ENCODE data around the gene YOD1.

DNA sequence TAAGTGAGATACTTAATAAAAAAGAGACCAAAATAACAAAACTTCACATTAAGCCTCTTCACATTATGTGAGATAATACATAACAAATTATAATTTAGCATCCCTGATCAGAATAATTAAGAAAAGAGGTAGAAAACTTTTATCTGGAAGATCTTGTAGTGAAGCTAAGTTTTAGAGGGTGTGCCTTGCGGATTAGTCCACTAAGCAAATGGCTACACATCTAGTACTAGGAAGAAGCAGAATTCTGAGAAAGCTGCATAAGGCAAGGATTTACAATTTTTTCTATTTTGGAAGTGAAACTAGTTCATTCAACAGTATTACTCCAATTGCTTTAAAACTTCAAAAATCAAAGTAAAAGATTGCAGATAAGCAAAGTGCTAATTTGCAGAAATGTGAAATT, 3.5 kb downstream of the YOD1 start:
- TF ChIP-seq, protein P1, sequence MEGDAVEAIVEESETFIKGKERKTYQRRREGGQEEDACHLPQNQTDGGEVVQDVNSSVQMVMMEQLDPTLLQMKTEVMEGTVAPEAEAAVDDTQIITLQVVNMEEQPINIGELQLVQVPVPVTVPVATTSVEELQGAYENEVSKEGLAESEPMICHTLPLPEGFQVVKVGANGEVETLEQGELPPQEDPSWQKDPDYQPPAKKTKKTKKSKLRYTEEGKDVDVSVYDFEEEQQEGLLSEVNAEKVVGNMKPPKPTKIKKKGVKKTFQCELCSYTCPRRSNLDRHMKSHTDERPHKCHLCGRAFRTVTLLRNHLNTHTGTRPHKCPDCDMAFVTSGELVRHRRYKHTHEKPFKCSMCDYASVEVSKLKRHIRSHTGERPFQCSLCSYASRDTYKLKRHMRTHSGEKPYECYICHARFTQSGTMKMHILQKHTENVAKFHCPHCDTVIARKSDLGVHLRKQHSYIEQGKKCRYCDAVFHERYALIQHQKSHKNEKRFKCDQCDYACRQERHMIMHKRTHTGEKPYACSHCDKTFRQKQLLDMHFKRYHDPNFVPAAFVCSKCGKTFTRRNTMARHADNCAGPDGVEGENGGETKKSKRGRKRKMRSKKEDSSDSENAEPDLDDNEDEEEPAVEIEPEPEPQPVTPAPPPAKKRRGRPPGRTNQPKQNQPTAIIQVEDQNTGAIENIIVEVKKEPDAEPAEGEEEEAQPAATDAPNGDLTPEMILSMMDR (IDR thresholded peaks at IDR 0.05; ENCODE audit: borderline replicate concordance, extremely low read depth, low read length, poor library complexity, severe bottlenecking) = no peak
- TF ChIP-seq EZH2 (IDR thresholded peaks at IDR 0.05; ENCODE audit: borderline replicate concordance, low read depth, low read length, severe bottlenecking) = no peak
